GM12878 (cell line): ENCODE results near the gene PDCD1LG2. TPM values are rescaled to one million over a fixed set of nuclear protein-coding genes. Genes with fewer than 3 reads are reported as not detected.

Experiments
- ATAC-seq: fragments of 200-7000 bp; cut with Tn5 transposase; 3 replicates; pipeline ENCODE4 v1.9.1; 2020; ENCODE audit warnings: mild to moderate bottlenecking, moderate library complexity
- BruUV-seq: library from RNA; stranded (reverse); fragments of 400-500 nt; replicated peaks from 2 replicates; lab custom pipeline; 2021; lab: Mats Ljungman, UMichigan
- CTCF ChIA-PET: fragments of 300-600 bp; sonication (Branson Sonifier 250); formaldehyde crosslinking; extraction: SDS; loops from one replicate; lab custom pipeline; 2021; ENCODE audit warnings: inconsistent platforms; lab: Yijun Ruan, JAX
- POLR2A ChIA-PET: fragments of 350-600 bp; formaldehyde crosslinking; extraction: SDS; loops from one replicate; lab custom pipeline; 2021; ENCODE audit warnings: inconsistent platforms; lab: Charles Lee
- RAD21 ChIA-PET: fragments of 300-600 bp; sonication (Branson Sonifier 250); formaldehyde crosslinking; loops from one replicate; lab custom pipeline; 2023; ENCODE audit warnings: antibody characterized with exemption; ENCODE audit not compliant: unreplicated experiment; lab: Charles Lee
- SMC1A ChIA-PET: fragments of 300-600 bp; sonication (Branson Sonifier 250); formaldehyde crosslinking; loops from one replicate; lab custom pipeline; 2023; ENCODE audit not compliant: unreplicated experiment, uncharacterized antibody; lab: Charles Lee
- DNase-seq: peaks from one replicate; pipeline ENCODE4 v3.0.0-alpha.2; 2011; ENCODE audit warnings: low read depth, low spot score
- FAIRE-seq: peaks from 3 replicates; lab custom pipeline; 2011; peaks lifted over from hg19 to GRCh38; lab: Jason Lieb, UNC
- H2AFZ ChIP-seq: 2 replicates; pipeline ENCODE4 v1.6.0; 2011; ENCODE audit warnings: low read depth, low read length, control low read depth; ENCODE audit not compliant: control insufficient read depth
- H3K27ac ChIP-seq: 2 replicates; pipeline ENCODE4 v1.5.1; 2011; ENCODE audit warnings: control low read depth; ENCODE audit not compliant: control insufficient read depth, insufficient read depth
- H3K27me3 ChIP-seq, 2 experiments: replicated peaks in 1 of 2; 2 replicates each; pipeline versions ENCODE4 v1.6.0 to v1.6.1; 2011; ENCODE audit warnings: low read length in 1 of 2; ENCODE audit not compliant: control insufficient read depth in 2 of 2, insufficient read depth in 2 of 2
- H3K36me3 ChIP-seq, 2 experiments: 2 replicates each; pipeline ENCODE4 v1.5.1; 2011; ENCODE audit warnings: low read length in 1 of 2; ENCODE audit not compliant: control insufficient read depth in 2 of 2, insufficient read depth in 2 of 2
- H3K4me1 ChIP-seq: 2 replicates; pipeline ENCODE4 v1.6.1; 2011; ENCODE audit warnings: mild to moderate bottlenecking, low read length, moderate library complexity, mixed read lengths; ENCODE audit not compliant: control insufficient read depth, insufficient read depth
- H3K4me2 ChIP-seq: 2 replicates; pipeline ENCODE4 v1.6.0; 2011; ENCODE audit warnings: control low read depth; ENCODE audit not compliant: control insufficient read depth, insufficient read depth
- H3K4me3 ChIP-seq: fragments of 200-600 bp; sonication (generic); 2 replicates; pipeline ENCODE4 v1.5.1; 2016
- H3K79me2 ChIP-seq: 2 replicates; pipeline ENCODE4 v1.6.0; 2011; ENCODE audit warnings: low read length; ENCODE audit not compliant: control insufficient read depth, insufficient read depth
- H3K9ac ChIP-seq: 2 replicates; pipeline ENCODE4 v1.8.0; 2011; ENCODE audit warnings: low read length, control low read depth, mixed read lengths; ENCODE audit not compliant: control insufficient read depth, insufficient read depth
- H3K9me3 ChIP-seq: replicated peaks from 3 replicates; pipeline ENCODE4 v1.5.1; 2011; ENCODE audit warnings: mild to moderate bottlenecking, low read length; ENCODE audit not compliant: control insufficient read depth, insufficient read depth
- H4K20me1 ChIP-seq: 2 replicates; pipeline ENCODE4 v1.6.0; 2011; ENCODE audit not compliant: control insufficient read depth, insufficient read depth
- BCL11A ChIP-seq: IDR thresholded peaks from 2 replicates; pipeline ENCODE4 v1.6.1; 2011; ENCODE audit warnings: low read depth, low read length
- BHLHE40 ChIP-seq, 2 experiments: fragments of 450-650 bp in 1 of 2; IDR thresholded peaks; 2 replicates each; pipeline ENCODE4 v1.6.1; 2011 to 2017; ENCODE audit warnings: low read depth in 2 of 2, borderline replicate concordance in 1 of 2, improper control_type of control experiment in 1 of 2, low read length in 1 of 2, mild to moderate bottlenecking in 1 of 2
- HCFC1 ChIP-seq: fragments of 150-350 bp; IDR thresholded peaks from 2 replicates; pipeline ENCODE4 v1.6.1; 2014; ENCODE audit warnings: low read length
- IKZF1 ChIP-seq: fragments of 450-650 bp; conservative IDR thresholded peaks from 2 replicates; pipeline ENCODE4 v1.6.1; 2017; ENCODE audit warnings: antibody characterized with exemption, mild to moderate bottlenecking
- MEF2A ChIP-seq: IDR thresholded peaks from 2 replicates; pipeline ENCODE4 v1.6.1; 2011; ENCODE audit warnings: low read depth, mild to moderate bottlenecking, low read length, moderate library complexity; ENCODE audit not compliant: insufficient read depth
- MTA2 ChIP-seq: fragments of 450-650 bp; IDR thresholded peaks from 2 replicates; pipeline ENCODE4 v1.6.1; 2016; ENCODE audit warnings: low read depth, mild to moderate bottlenecking, moderate library complexity
- NFIC ChIP-seq: IDR thresholded peaks from 2 replicates; pipeline ENCODE4 v1.6.1; 2012; ENCODE audit warnings: low read depth, mild to moderate bottlenecking, inconsistent platforms, low read length, moderate library complexity
- RAD51 ChIP-seq: fragments of 450-650 bp; IDR thresholded peaks from 2 replicates; pipeline ENCODE4 v1.6.1; 2016; ENCODE audit warnings: moderate library complexity, mild to moderate bottlenecking, inconsistent platforms
- YY1 ChIP-seq: IDR thresholded peaks from 2 replicates; pipeline ENCODE4 v1.6.1; 2011; ENCODE audit warnings: low read depth, mild to moderate bottlenecking, low read length
- ZBED1 ChIP-seq: IDR thresholded peaks from 2 replicates; pipeline ENCODE4 v1.6.1; 2016; ENCODE audit warnings: borderline replicate concordance
- WGBS: methylation state at CpG from one replicate; pipeline ENCODE4 v1.1.6; 2016; ENCODE audit warnings: low lambda C conversion rate; ENCODE audit not compliant: insufficient replicate concordance, insufficient coverage; ENCODE audit errors: missing lambda C conversion rate; 5-methylcytosine and 5-hydroxymethylcytosine counted together
- in situ Hi-C: fragments of 300-500 bp; cut with MboI; formaldehyde crosslinking; loops from 9 replicates; pipeline ENCODE4 v1.14.3; 2018; ENCODE audit warnings: mixed read lengths
- intact Hi-C: fragments of 100-400 bp; cut with micrococcal nuclease; formaldehyde crosslinking; loops from one replicate; pipeline ENCODE4 v1.14.2; 2022; ENCODE audit not compliant: unreplicated experiment
- polyA plus RNA-seq, 11 experiments: library from polyadenylated mRNA; depleted of rRNA in 4 of 11; unstranded in 6 of 11; stranded (reverse) in 5 of 11; fragments of >200 nt; fragmentation: Nextera tagmentation in 4 of 11; fragmentation: Illumina TruSeq in 1 of 11; extraction: Ambion mirVana in 4 of 11; extraction: Trizol in 1 of 11; gene quantifications; 1 replicate in 1 of 11; 2 replicates in 10 of 11; pipeline versions ENCODE4 v1.2.1 to v1.2.3, GENCODE V29; 2011 to 2016; ENCODE audit warnings: inconsistent platforms in 2 of 11, missing spikeins in 2 of 11, low read depth in 1 of 11
- total RNA-seq, 4 experiments: library from RNA; depleted of rRNA in 3 of 4; stranded (reverse); fragments of >200 nt in 3 of 4; fragmentation: Illumina TruSeq in 1 of 4; extraction: Trizol in 1 of 4; gene quantifications; 2 replicates each; pipeline versions ENCODE4 v1.2.1 to v1.2.3, GENCODE V29; 2013 to 2021
- TF ChIP-seq, protein P1 (sequence below): IDR thresholded peaks from 2 replicates; pipeline ENCODE4 v1.6.1; 2012; ENCODE audit warnings: low read length, inconsistent platforms
- TF ChIP-seq, protein P2 (sequence below): fragments of 450-650 bp; IDR thresholded peaks from 2 replicates; pipeline ENCODE4 v1.6.1; 2017; ENCODE audit warnings: mild to moderate bottlenecking, moderate library complexity
- TF ChIP-seq, protein P3 (sequence below): fragments of 450-650 bp; conservative IDR thresholded peaks from 2 replicates; pipeline ENCODE4 v1.6.1; 2017; ENCODE audit warnings: mild to moderate bottlenecking, moderate library complexity

PDCD1LG2 gene
- total and polyA plus RNA-seq, 10 of the 15 experiments (the other 5 are each of a cell fraction or from before 2014, with no cell fraction given): 1.5 to 37.3 (median 3.0) TPM

DNA sequence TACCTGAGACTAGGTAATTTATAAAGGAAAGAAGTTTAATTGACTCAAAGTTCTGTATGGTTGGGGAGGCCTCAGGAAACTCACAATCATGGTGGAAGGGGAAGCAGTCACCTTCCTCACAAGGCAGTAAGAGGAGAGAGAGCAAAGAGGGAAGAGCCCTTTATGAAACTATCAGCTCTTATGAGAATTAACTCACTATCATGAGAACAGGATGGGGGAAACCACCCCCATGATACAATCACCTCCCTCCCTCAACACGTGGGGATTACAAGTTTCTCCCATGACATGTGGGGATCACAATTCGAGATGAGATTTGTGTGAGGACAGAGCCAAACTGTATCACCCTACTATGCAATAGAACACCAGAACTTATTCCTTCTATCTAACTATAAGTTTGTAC lies 32.1 kb upstream of the PDCD1LG2 start:
- ChIA-PET POLR2A (interaction anchor here (0.6 to 2.5 kb wide), 5 partner anchors 16 to 106 kb away, joined by 3 to 10 read pairs (median 4); no protein-coding TSS in a partner anchor), SMC1A (interaction anchor here (1.1 to 7.6 kb wide), 10 partner anchors 9 to 107 kb away, joined by 3 to 87 read pairs (median 17); partner anchors contain the start of genes CD274 and PDCD1LG2), RAD21 (interaction anchor here (0.9 to 4.0 kb wide), 7 partner anchors 8 to 112 kb away, joined by 4 to 47 read pairs (median 5); partner anchors contain the start of gene CD274), CTCF (interaction anchor here (1.3 to 1.4 kb wide), 2 partner anchors 20 to 105 kb away, joined by 3 to 4 read pairs; no protein-coding TSS in a partner anchor)
- Histone ChIP-seq H3K4me1 (peaks cover 27% of the 10 kb centered on the region), H3K79me2 (no peaks in the 10 kb centered on the region), H3K4me3 (no peak overlapping the region), H3K27me3 (no peaks in the 10 kb centered on the region), H3K4me2 (no peak overlapping the region), H2AFZ (0 out of 2 replicates have a peak overlapping the region, but pooled peaks have one; percentile 7), H3K36me3 (no peaks in the 10 kb centered on the region), H4K20me1 (no peaks in the 10 kb centered on the region), H3K9ac (no peak overlapping the region), H3K27ac (peak overlapping the region; percentile 48), H3K9me3 (peaks cover 5% of the 10 kb centered on the region; the same call in 2 of the 3 replicates)
- in situ Hi-C loops (no loop called here), intact Hi-C loops (loop anchor here (2.0 kb wide), 1 partner anchor 41 kb away; no protein-coding TSS in a partner anchor)
- no TSS peak for BruUV-seq
- peak; percentile 70 for ATAC-seq
- 3% methylated on average over 2 of the region's 2 CpGs for WGBS
- peak; percentile 60 for DNase-seq
- FAIRE-seq: no peak
- TF ChIP-seq IKZF1 (peak; percentile 31; the same call in 1 of the 2 replicates), BCL11A (no peak), MEF2A (0 out of 2 replicates have a peak, but pooled peaks have one; percentile 10), HCFC1 (no peak), ZBED1 (peak; percentile 89), YY1 (0 out of 2 replicates have a peak, but pooled peaks have one; percentile 23), NFIC (peak; percentile 61; the same call in 1 of the 2 replicates), BHLHE40 (IDR thresholded peaks at IDR 0.05; ENCODE audit: borderline replicate concordance in 1 of 2, low read depth in 2 of 2, low read length in 1 of 2) (peak; percentile 45 to 50; a peak in 2 of 4 replicates), MTA2 (peak; percentile 17; the same call in 1 of the 2 replicates), RAD51 (peak; percentile 64)
- TF ChIP-seq, protein P1, sequence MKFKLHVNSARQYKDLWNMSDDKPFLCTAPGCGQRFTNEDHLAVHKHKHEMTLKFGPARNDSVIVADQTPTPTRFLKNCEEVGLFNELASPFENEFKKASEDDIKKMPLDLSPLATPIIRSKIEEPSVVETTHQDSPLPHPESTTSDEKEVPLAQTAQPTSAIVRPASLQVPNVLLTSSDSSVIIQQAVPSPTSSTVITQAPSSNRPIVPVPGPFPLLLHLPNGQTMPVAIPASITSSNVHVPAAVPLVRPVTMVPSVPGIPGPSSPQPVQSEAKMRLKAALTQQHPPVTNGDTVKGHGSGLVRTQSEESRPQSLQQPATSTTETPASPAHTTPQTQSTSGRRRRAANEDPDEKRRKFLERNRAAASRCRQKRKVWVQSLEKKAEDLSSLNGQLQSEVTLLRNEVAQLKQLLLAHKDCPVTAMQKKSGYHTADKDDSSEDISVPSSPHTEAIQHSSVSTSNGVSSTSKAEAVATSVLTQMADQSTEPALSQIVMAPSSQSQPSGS: peak; percentile 65
- TF ChIP-seq, protein P2, sequence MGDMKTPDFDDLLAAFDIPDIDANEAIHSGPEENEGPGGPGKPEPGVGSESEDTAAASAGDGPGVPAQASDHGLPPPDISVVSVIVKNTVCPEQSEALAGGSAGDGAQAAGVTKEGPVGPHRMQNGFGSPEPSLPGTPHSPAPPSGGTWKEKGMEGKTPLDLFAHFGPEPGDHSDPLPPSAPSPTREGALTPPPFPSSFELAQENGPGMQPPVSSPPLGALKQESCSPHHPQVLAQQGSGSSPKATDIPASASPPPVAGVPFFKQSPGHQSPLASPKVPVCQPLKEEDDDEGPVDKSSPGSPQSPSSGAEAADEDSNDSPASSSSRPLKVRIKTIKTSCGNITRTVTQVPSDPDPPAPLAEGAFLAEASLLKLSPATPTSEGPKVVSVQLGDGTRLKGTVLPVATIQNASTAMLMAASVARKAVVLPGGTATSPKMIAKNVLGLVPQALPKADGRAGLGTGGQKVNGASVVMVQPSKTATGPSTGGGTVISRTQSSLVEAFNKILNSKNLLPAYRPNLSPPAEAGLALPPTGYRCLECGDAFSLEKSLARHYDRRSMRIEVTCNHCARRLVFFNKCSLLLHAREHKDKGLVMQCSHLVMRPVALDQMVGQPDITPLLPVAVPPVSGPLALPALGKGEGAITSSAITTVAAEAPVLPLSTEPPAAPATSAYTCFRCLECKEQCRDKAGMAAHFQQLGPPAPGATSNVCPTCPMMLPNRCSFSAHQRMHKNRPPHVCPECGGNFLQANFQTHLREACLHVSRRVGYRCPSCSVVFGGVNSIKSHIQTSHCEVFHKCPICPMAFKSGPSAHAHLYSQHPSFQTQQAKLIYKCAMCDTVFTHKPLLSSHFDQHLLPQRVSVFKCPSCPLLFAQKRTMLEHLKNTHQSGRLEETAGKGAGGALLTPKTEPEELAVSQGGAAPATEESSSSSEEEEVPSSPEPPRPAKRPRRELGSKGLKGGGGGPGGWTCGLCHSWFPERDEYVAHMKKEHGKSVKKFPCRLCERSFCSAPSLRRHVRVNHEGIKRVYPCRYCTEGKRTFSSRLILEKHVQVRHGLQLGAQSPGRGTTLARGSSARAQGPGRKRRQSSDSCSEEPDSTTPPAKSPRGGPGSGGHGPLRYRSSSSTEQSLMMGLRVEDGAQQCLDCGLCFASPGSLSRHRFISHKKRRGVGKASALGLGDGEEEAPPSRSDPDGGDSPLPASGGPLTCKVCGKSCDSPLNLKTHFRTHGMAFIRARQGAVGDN: peak; percentile 75; the same call in 1 of the 2 replicates
- TF ChIP-seq, protein P3, sequence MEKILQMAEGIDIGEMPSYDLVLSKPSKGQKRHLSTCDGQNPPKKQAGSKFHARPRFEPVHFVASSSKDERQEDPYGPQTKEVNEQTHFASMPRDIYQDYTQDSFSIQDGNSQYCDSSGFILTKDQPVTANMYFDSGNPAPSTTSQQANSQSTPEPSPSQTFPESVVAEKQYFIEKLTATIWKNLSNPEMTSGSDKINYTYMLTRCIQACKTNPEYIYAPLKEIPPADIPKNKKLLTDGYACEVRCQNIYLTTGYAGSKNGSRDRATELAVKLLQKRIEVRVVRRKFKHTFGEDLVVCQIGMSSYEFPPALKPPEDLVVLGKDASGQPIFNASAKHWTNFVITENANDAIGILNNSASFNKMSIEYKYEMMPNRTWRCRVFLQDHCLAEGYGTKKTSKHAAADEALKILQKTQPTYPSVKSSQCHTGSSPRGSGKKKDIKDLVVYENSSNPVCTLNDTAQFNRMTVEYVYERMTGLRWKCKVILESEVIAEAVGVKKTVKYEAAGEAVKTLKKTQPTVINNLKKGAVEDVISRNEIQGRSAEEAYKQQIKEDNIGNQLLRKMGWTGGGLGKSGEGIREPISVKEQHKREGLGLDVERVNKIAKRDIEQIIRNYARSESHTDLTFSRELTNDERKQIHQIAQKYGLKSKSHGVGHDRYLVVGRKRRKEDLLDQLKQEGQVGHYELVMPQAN: no peak
